SK-N-SH (cell line): ENCODE results near the gene RPL4.

ENCODE experiments used
- CHD2 ChIP-seq: fragments of 150-350 bp; IDR thresholded peaks from 2 replicates; pipeline ENCODE4 v1.6.1; 2018; ENCODE audit warnings: low read length; ENCODE audit not compliant: partially characterized antibody
- GABPA ChIP-seq: IDR thresholded peaks from 2 replicates; pipeline ENCODE4 v1.4.0; 2012; ENCODE audit warnings: low read depth, mild to moderate bottlenecking
- NFIC ChIP-seq: IDR thresholded peaks from 2 replicates; pipeline ENCODE4 v1.4.0; 2012; ENCODE audit warnings: borderline replicate concordance
- POLR2AphosphoS5 ChIP-seq: IDR thresholded peaks from 2 replicates; pipeline ENCODE4 v1.6.1; 2012; ENCODE audit warnings: low read depth, low read length
- RFX5 ChIP-seq: IDR thresholded peaks from 2 replicates; pipeline ENCODE4 v1.6.1; 2012; ENCODE audit warnings: mild to moderate bottlenecking, improper control_type of control experiment, low read length
- RXRA ChIP-seq: IDR thresholded peaks from 2 replicates; pipeline ENCODE4 v1.4.0; 2012; ENCODE audit warnings: low read depth, mild to moderate bottlenecking, borderline replicate concordance
- YY1 ChIP-seq: IDR thresholded peaks from 2 replicates; pipeline ENCODE4 v1.4.0; 2012; ENCODE audit warnings: low read depth, mild to moderate bottlenecking
- TF ChIP-seq, protein P1 (sequence below): fragments of 200-600 bp; sonication (generic); IDR thresholded peaks from 2 replicates; pipeline ENCODE4 v1.6.1; 2017; ENCODE audit warnings: antibody characterized with exemption, mild to moderate bottlenecking, moderate library complexity
- TF ChIP-seq, protein P2 (sequence below): fragments of 150-350 bp; IDR thresholded peaks from 2 replicates; pipeline ENCODE4 v1.6.1; 2017; ENCODE audit warnings: antibody characterized with exemption, low read length, low read depth, borderline replicate concordance

DNA sequence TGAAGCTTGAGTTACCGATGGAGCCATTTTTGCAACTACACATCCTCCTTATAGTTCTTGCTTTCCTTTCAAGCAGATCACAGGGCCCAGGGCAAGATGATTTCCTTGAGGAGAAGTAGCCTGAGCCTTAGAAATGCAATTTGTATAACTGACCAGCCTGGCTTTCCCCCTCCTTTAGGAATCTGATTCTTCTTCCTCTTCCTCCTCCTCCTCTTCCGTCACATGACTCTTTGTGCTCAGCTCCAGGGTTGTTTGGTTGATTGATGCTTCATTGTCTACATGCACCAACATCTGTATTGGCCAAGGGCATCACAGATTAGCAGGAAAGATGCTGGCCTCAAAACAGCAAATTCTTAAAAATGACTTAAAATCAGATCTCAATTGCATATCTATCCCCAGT lies 10.4 kb downstream of the RPL4 start:
- TF ChIP-seq, protein P1, sequence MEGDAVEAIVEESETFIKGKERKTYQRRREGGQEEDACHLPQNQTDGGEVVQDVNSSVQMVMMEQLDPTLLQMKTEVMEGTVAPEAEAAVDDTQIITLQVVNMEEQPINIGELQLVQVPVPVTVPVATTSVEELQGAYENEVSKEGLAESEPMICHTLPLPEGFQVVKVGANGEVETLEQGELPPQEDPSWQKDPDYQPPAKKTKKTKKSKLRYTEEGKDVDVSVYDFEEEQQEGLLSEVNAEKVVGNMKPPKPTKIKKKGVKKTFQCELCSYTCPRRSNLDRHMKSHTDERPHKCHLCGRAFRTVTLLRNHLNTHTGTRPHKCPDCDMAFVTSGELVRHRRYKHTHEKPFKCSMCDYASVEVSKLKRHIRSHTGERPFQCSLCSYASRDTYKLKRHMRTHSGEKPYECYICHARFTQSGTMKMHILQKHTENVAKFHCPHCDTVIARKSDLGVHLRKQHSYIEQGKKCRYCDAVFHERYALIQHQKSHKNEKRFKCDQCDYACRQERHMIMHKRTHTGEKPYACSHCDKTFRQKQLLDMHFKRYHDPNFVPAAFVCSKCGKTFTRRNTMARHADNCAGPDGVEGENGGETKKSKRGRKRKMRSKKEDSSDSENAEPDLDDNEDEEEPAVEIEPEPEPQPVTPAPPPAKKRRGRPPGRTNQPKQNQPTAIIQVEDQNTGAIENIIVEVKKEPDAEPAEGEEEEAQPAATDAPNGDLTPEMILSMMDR = no peak
- TF ChIP-seq, protein P2, sequence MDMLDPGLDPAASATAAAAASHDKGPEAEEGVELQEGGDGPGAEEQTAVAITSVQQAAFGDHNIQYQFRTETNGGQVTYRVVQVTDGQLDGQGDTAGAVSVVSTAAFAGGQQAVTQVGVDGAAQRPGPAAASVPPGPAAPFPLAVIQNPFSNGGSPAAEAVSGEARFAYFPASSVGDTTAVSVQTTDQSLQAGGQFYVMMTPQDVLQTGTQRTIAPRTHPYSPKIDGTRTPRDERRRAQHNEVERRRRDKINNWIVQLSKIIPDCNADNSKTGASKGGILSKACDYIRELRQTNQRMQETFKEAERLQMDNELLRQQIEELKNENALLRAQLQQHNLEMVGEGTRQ = no peak
- no peak for TF ChIP-seq RXRA
- TF ChIP-seq YY1 = no peak
- TF ChIP-seq POLR2AphosphoS5 = no peak
- no peak for TF ChIP-seq RFX5
- TF ChIP-seq GABPA = no peak
- no peak for TF ChIP-seq CHD2
- TF ChIP-seq NFIC = no peak
